Transverse colon (tissue), 4 donors: ENCODE results near the gene NEURL1B.

Experiments
- EP300 ChIP-seq: sonication (generic); formaldehyde crosslinking; IDR thresholded peaks from one replicate; pipeline ENCODE4 v1.6.1; 2017; ENCODE audit warnings: antibody characterized with exemption, low read depth
- POLR2A ChIP-seq: fragments of 450-650 bp; IDR thresholded peaks from one replicate; pipeline ENCODE4 v1.6.1; 2016; ENCODE audit warnings: antibody characterized with exemption, mild to moderate bottlenecking, moderate library complexity
- POLR2AphosphoS5 ChIP-seq, 3 donors: sonication (generic); formaldehyde crosslinking; IDR thresholded peaks; one replicate each; pipeline ENCODE4 v1.6.1; 2016; ENCODE audit warnings: antibody characterized with exemption in 3 of 3
- TF ChIP-seq, protein P1 (sequence below), 5 experiments: fragments of 200-600 bp in 3 of 5; fragments of 450-650 bp in 2 of 5; sonication (generic) in 3 of 5; IDR thresholded peaks; 1 replicate in 2 of 5; 2 replicates in 3 of 5; pipeline ENCODE4 v1.5.1; 2016 to 2017; ENCODE audit warnings: antibody characterized with exemption in 5 of 5, inconsistent platforms in 3 of 5, mild to moderate bottlenecking in 2 of 5, moderate library complexity in 1 of 5

DNA sequence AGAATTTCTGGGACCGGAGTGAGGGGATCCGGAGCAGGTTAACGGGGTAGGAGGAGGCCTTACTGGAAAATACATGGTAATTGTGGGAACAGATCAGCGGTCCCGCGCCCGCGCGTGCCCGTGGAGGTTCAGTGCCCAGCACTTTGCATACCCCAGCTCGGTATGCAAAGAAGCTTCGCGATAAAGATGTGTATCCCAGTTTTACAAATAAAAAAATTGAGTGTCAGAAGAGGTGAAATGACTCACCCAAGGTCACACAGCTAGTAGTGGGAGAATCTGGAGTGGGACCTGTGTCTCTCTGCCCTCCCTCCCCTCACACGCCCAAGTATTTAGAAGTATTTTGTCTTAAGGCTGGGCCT is 967 bp downstream of the NEURL1B start:
- TF ChIP-seq, protein P1, sequence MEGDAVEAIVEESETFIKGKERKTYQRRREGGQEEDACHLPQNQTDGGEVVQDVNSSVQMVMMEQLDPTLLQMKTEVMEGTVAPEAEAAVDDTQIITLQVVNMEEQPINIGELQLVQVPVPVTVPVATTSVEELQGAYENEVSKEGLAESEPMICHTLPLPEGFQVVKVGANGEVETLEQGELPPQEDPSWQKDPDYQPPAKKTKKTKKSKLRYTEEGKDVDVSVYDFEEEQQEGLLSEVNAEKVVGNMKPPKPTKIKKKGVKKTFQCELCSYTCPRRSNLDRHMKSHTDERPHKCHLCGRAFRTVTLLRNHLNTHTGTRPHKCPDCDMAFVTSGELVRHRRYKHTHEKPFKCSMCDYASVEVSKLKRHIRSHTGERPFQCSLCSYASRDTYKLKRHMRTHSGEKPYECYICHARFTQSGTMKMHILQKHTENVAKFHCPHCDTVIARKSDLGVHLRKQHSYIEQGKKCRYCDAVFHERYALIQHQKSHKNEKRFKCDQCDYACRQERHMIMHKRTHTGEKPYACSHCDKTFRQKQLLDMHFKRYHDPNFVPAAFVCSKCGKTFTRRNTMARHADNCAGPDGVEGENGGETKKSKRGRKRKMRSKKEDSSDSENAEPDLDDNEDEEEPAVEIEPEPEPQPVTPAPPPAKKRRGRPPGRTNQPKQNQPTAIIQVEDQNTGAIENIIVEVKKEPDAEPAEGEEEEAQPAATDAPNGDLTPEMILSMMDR (IDR thresholded peaks at IDR 0.05), result no peak
- TF ChIP-seq POLR2A, result no peak
- no peak for TF ChIP-seq POLR2AphosphoS5 (IDR thresholded peaks at IDR 0.05)
- no peak for TF ChIP-seq EP300
